GM12878 (cell line): ENCODE results near the gene C11orf91.

ENCODE experiments used
- CHD1 ChIP-seq: IDR thresholded peaks from 2 replicates; pipeline ENCODE4 v1.6.1; 2012; ENCODE audit warnings: low read depth, low read length, improper control_type of control experiment
- CTCF ChIP-seq, 3 experiments: IDR thresholded peaks in 2 of 3; conservative IDR thresholded peaks in 1 of 3; 2 replicates each; pipeline ENCODE4 v1.5.1; 2011; ENCODE audit warnings: low read depth in 3 of 3, low read length in 3 of 3, mild to moderate bottlenecking in 3 of 3, control low read depth in 2 of 3, moderate library complexity in 2 of 3, inconsistent platforms in 1 of 3, mixed read lengths in 1 of 3; ENCODE audit not compliant: control insufficient read depth in 2 of 3, insufficient read depth in 1 of 3; ENCODE audit errors: extremely low read depth in 1 of 3
- EZH2 ChIP-seq: IDR thresholded peaks from 2 replicates; pipeline ENCODE4 v1.6.1; 2012; ENCODE audit warnings: low read depth, mild to moderate bottlenecking, control low read depth, inconsistent platforms, low read length, borderline replicate concordance; ENCODE audit not compliant: control insufficient read depth

GRCh38 chr11:33663121-33663520 lies 37.5 kb downstream of the C11orf91 start:
- TF ChIP-seq EZH2 (no peak), CTCF (IDR thresholded peaks at IDR 0.05 in 2 of 3, conservative IDR thresholded peaks at IDR 0.05 in 1 of 3; ENCODE audit: control insufficient read depth in 2 of 3, extremely low read depth in 1 of 3, insufficient read depth in 1 of 3, low read depth in 3 of 3, low read length in 3 of 3) (no peak), CHD1 (no peak)
